ENCODE measurements around the gene KIAA1217.

Gene KIAA1217

GRCh38 chr10:24278176-24278889 lies 69.4 kb downstream of the KIAA1217 start:
- Histone ChIP-seq H3K4me3 (ENCODE audit: low read length) (no peak overlapping the region), H3K4me1 (ENCODE audit: control insufficient read depth, insufficient read depth, low read length) (peaks cover 11% of the 10 kb centered on the region), H3K36me3 (ENCODE audit: control insufficient read depth, insufficient read depth, low read length) (no peaks in the 10 kb centered on the region), H3K9me3 (ENCODE audit: control insufficient read depth, low read length) (no peaks in the 10 kb centered on the region), H3K9ac (ENCODE audit: low read length) (no peak overlapping the region), H3K27me3 (ENCODE audit: control insufficient read depth, insufficient read depth, low read length) (no peaks in the 10 kb centered on the region)

GRCh38 chr10:24279166-24279565 lies 70.2 kb downstream of the KIAA1217 start:
- no peak overlapping the region for H3K9ac ChIP-seq (ENCODE audit: low read length)
- H3K4me3 ChIP-seq (ENCODE audit: low read length) = no peak overlapping the region
- peaks cover 11% of the 10 kb centered on the region for H3K4me1 ChIP-seq (ENCODE audit: control insufficient read depth, insufficient read depth, low read length)
- H3K27me3 ChIP-seq (ENCODE audit: control insufficient read depth, insufficient read depth, low read length) = no peaks in the 10 kb centered on the region
- H3K9me3 ChIP-seq (ENCODE audit: control insufficient read depth, low read length) = no peaks in the 10 kb centered on the region
- H3K36me3 ChIP-seq (ENCODE audit: control insufficient read depth, insufficient read depth, low read length) = no peaks in the 10 kb centered on the region

- H3K27me3 ChIP-seq (ENCODE audit: control insufficient read depth, insufficient read depth, low read length) = no peaks in the 10 kb centered on the region
- no peaks in the 10 kb centered on the region for H3K4me1 ChIP-seq (ENCODE audit: control insufficient read depth, insufficient read depth, low read length)
- H3K9ac ChIP-seq (ENCODE audit: low read length) = no peak overlapping the region
- H3K36me3 ChIP-seq (ENCODE audit: control insufficient read depth, insufficient read depth, low read length) = no peaks in the 10 kb centered on the region
- no peaks in the 10 kb centered on the region for H3K9me3 ChIP-seq (ENCODE audit: control insufficient read depth, low read length)
- no peak overlapping the region for H3K4me3 ChIP-seq (ENCODE audit: low read length)
Observed at GRCh38 chr10:24287559-24288195, 78.7 kb downstream of the KIAA1217 start.

DNA sequence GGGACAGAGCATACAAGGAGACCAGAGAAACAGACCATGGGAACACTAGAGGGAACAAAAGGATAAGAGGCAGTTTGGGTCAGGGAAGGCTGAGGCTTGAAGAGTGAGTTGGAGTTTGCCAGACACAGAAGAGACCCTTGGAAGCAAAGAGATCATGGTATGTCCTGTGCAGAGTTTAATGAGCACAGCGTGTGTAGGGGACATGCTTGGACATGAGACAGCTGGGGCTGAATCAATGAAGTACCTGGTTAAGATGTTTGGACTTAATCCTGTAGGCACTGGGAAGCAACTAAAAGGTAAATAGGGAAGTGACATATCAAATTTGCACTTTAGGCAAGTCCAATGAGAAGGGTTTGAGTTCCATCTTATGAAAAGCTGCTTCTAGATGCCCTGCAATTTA lies 79.6 kb downstream of the KIAA1217 start:
- Histone ChIP-seq H3K36me3 (ENCODE audit: control insufficient read depth, insufficient read depth, low read length) (no peaks in the 10 kb centered on the region), H3K9ac (ENCODE audit: low read length) (no peak overlapping the region), H3K27me3 (ENCODE audit: control insufficient read depth, insufficient read depth, low read length) (no peaks in the 10 kb centered on the region), H3K4me1 (ENCODE audit: control insufficient read depth, insufficient read depth, low read length) (no peaks in the 10 kb centered on the region), H3K4me3 (ENCODE audit: low read length) (no peak overlapping the region), H3K9me3 (ENCODE audit: control insufficient read depth, low read length) (no peaks in the 10 kb centered on the region)

DNA sequence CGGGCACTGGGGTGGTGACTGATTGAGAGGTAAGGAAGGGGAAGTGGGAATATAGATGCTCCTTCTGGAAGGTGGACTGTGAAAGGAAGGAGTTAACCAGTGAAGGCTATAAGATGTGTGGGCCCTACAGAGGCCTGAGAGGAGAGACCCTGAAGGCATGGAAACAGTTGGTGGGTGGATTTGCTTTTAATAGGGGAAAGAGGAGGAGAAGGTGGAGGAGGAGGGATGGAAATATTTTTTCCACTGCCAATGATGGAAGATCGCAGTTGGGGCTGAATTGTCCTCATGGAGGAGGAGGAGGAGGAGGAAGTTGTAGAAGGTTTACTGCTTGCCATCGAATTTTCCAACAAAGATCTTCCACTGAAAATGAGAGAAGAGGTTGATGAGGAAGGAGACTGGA lies 80.3 kb downstream of the KIAA1217 start:
- no peak overlapping the region for H3K4me3 ChIP-seq (ENCODE audit: low read length)
- no peaks in the 10 kb centered on the region for H3K27me3 ChIP-seq (ENCODE audit: control insufficient read depth, insufficient read depth, low read length)
- H3K36me3 ChIP-seq (ENCODE audit: control insufficient read depth, insufficient read depth, low read length) = no peaks in the 10 kb centered on the region
- no peaks in the 10 kb centered on the region for H3K9me3 ChIP-seq (ENCODE audit: control insufficient read depth, low read length)
- no peak overlapping the region for H3K9ac ChIP-seq (ENCODE audit: low read length)
- no peaks in the 10 kb centered on the region for H3K4me1 ChIP-seq (ENCODE audit: control insufficient read depth, insufficient read depth, low read length)

DNA sequence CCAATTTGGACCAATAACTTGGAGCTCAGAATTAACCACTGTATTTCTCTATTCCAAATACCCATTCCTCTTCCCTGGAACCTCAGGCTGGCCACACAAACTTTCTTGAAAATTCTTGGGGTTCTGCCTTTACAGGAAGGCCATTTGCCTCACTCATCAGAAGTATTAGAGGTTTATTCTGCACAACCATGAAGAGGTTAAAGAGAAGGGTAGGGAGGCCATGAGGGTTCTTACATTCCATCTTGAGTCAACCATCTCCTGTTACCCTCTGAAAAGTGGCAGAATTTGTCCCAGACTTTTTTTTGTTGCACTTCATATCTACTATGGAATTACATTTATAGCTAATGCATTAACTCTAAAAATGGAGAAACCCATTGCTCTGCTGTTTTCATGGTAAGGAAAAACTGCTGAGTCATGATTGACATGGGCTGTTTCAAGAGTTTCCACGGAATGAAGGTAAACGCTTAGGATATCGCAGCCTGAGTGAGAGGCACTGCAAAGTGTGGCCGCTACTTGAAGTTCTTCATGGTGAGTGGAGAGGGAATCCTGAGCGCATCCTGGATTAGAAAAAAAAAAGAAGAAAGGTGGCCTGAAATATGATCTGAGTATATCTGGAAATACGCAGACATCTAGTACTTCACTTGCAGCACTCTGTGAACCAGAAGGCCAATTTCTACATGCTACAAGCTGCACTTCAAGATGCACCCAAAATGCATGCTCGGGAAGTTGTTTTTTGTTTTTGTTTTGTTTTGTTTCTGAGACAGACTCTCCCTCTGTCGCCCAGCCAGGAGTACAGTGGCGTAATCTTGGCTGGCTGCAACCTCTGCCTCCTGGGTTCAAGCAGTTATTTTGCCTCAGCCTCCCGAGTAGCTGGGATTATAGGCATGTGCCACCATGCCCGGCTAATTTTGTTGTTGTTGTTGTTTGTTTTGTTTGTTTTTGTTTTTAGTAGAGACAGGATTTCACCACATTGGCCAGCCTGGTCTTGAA lies 83.7 kb downstream of the KIAA1217 start:
- Histone ChIP-seq H3K9me3 (ENCODE audit: control insufficient read depth, low read length) (no peaks in the 10 kb centered on the region), H3K4me1 (ENCODE audit: control insufficient read depth, insufficient read depth, low read length) (no peaks in the 10 kb centered on the region), H3K4me3 (ENCODE audit: low read length) (no peak overlapping the region), H3K27me3 (ENCODE audit: control insufficient read depth, insufficient read depth, low read length) (no peaks in the 10 kb centered on the region), H3K9ac (ENCODE audit: low read length) (no peak overlapping the region), H3K36me3 (ENCODE audit: control insufficient read depth, insufficient read depth, low read length) (no peaks in the 10 kb centered on the region)

DNA sequence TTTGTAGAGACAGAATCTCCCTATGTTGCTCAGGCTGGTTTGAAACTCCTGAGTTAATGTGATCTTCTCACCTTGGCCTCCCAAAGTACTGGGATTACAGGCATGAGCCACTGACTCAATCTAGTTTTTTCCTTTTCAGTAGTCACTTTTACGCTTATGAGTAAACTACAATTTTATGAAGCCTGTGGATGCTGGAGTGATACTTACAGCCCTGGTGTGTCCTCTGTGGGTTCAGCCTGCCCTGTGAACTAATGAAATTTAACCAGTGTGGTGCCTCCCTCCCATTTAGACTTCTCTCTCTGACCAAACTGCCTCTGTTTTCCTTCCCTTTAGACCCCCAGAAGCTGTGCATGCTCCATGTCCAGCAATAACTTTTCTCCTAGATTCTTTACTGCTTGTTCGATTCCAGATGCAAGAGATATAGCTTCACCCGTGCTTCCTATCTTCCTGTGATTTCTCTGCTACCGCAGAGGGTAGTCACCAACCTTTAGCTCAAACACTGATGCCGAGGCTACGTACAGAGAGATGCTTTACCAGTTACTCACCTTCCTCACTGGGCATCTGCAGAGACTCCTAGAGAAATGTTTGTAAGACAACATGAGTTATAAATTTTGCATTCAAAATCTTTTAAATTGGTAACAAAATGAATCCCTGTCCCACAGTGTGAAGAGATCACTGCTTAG lies 90.8 kb downstream of the KIAA1217 start:
- no peak overlapping the region for H3K4me3 ChIP-seq (ENCODE audit: low read length)
- no peaks in the 10 kb centered on the region for H3K4me1 ChIP-seq (ENCODE audit: control insufficient read depth, insufficient read depth, low read length)
- H3K36me3 ChIP-seq (ENCODE audit: control insufficient read depth, insufficient read depth, low read length) = no peaks in the 10 kb centered on the region
- no peaks in the 10 kb centered on the region for H3K27me3 ChIP-seq (ENCODE audit: control insufficient read depth, insufficient read depth, low read length)
- H3K9me3 ChIP-seq (ENCODE audit: control insufficient read depth, low read length) = no peaks in the 10 kb centered on the region
- H3K9ac ChIP-seq (ENCODE audit: low read length) = no peak overlapping the region

DNA sequence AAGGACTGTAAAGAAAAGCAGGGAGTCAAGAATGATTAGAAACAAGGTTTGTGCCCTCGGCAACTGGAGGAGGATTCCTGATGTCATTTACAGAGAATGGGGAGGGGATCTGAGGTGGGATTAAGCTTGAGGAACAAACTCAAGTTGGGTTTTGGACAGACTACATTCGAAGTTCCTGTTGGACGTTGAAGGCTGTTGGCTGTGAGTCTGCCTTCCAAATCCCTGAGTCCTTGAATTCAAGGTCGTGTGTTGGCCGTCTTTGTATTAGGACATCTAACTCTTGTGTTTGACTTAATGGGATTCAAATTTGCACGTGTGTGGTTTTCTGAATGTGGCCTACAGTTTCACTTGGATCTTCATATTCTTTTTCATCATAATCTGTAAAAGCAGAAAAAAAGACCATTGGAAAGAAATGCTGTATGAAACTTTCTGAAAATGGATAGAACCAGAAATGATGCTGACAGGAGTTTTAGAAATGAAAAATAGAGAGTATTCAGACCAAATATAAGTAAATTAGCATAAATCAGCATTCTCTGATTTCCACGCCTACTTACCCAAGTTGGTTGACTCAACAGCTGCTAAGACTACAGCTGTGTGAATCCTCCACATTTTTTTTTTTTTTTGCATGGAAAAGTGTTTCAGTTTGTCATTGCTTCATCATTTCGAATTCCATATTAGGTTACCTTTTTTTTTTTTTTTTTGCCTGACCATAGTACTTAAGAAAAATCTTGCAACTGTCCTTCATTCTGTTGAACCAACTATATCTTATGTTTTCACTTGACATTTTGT lies 94.8 kb downstream of the KIAA1217 start:
- Histone ChIP-seq H3K36me3 (ENCODE audit: control insufficient read depth, insufficient read depth, low read length) (no peaks in the 10 kb centered on the region), H3K9ac (ENCODE audit: low read length) (no peak overlapping the region), H3K27me3 (ENCODE audit: control insufficient read depth, insufficient read depth, low read length) (no peaks in the 10 kb centered on the region), H3K4me3 (ENCODE audit: low read length) (no peak overlapping the region), H3K9me3 (ENCODE audit: control insufficient read depth, low read length) (no peaks in the 10 kb centered on the region), H3K4me1 (ENCODE audit: control insufficient read depth, insufficient read depth, low read length) (no peaks in the 10 kb centered on the region)

DNA sequence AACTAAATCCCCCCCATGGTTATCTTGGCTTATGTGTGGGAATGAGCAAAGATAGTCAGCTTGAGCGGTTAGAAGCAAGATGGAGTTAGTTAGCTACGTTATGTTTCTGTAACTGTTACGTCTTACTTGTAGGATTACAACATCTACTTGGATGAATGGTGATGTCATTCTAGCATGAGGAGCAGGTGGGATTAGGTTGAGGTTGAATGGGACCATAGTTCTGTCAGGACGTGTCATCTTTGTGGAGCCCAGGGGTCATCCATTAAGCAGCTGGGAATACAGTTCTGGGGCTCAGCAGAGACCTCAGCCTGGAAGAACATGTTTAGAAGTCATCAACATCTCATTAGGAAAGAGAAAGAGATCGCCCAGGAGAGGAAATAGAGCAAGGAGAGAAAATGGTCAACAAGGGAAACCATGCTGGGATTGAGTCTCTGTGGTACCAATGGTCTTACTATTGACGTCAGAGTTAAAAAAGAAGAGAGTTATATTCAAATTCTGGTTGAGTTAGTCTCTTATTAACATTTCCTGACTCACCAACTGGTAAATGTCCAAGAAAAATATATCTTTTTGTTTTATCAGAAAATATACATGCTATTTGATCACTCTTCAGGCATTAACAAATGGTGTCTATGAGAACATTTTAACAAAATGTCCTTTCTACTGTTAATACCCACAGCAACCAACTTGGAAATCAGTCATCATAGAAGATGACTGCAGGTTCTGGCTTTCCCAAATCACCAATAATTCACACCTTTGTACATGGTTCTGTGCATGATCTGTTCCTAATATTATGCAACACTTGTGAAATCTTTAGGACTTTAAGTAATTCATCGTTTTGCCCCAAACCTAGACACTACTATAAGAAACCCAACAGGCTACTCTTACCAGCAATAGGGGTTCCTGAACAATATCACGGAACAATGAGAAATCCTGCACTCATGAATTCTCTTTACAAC lies 96.9 kb downstream of the KIAA1217 start:
- no peaks in the 10 kb centered on the region for H3K36me3 ChIP-seq (ENCODE audit: control insufficient read depth, insufficient read depth, low read length)
- H3K9ac ChIP-seq (ENCODE audit: low read length) = no peak overlapping the region
- no peaks in the 10 kb centered on the region for H3K4me1 ChIP-seq (ENCODE audit: control insufficient read depth, insufficient read depth, low read length)
- H3K4me3 ChIP-seq (ENCODE audit: low read length) = no peak overlapping the region
- H3K9me3 ChIP-seq (ENCODE audit: control insufficient read depth, low read length) = no peaks in the 10 kb centered on the region
- H3K27me3 ChIP-seq (ENCODE audit: control insufficient read depth, insufficient read depth, low read length) = no peaks in the 10 kb centered on the region

DNA sequence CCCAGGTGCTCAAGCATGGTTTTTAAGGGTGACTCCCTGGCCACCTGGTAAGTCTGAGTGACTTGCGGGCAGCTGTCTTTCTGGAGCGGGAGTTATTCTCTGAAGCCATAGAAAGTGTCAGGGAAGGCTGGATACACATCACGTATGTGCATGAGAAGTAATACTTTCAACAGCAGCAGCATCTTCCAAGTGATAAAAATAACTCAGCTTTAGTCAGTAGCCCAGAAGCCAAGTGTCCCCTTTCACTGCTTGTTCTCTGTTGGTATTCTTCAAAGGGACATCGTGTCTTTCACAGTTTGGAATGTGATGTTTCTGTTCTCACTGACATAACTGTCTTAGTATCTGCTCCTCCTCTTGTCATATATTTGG lies 97.6 kb downstream of the KIAA1217 start:
- H3K9ac ChIP-seq (ENCODE audit: low read length) = no peak overlapping the region
- no peaks in the 10 kb centered on the region for H3K27me3 ChIP-seq (ENCODE audit: control insufficient read depth, insufficient read depth, low read length)
- no peaks in the 10 kb centered on the region for H3K36me3 ChIP-seq (ENCODE audit: control insufficient read depth, insufficient read depth, low read length)
- H3K9me3 ChIP-seq (ENCODE audit: control insufficient read depth, low read length) = no peaks in the 10 kb centered on the region
- no peak overlapping the region for H3K4me3 ChIP-seq (ENCODE audit: low read length)
- no peaks in the 10 kb centered on the region for H3K4me1 ChIP-seq (ENCODE audit: control insufficient read depth, insufficient read depth, low read length)

All from mucosa of stomach (tissue), 1 donor.